Ectodermal cell (in vitro differentiated cells): Measurements from ENCODE around the gene NES.
A peak's percentile ranks its signal among the peaks of the same experiment; 100 is the strongest.

Experiments
- H3K27ac ChIP-seq: 2 replicates; pipeline ENCODE4 v1.7.0; 2013; ENCODE audit warnings: mild to moderate bottlenecking, low read depth, low read length; ENCODE audit not compliant: insufficient read depth, poor library complexity, severe bottlenecking
- H3K27me3 ChIP-seq: 2 replicates; pipeline ENCODE4 v1.7.0; 2013; ENCODE audit warnings: mild to moderate bottlenecking, low read length; ENCODE audit not compliant: insufficient read depth, control insufficient read depth, poor library complexity, severe bottlenecking
- H3K36me3 ChIP-seq: one replicate; pipeline ENCODE4 v1.7.0; 2013; ENCODE audit warnings: low read length; ENCODE audit not compliant: control insufficient read depth, insufficient read depth
- H3K4me1 ChIP-seq: one replicate; pipeline ENCODE4 v1.7.0; 2013; ENCODE audit warnings: low read length; ENCODE audit not compliant: control insufficient read depth, insufficient read depth
- H3K4me3 ChIP-seq: 2 replicates; pipeline ENCODE4 v1.7.0; 2013; ENCODE audit warnings: low read depth, low read length, control low read depth; ENCODE audit not compliant: insufficient read depth
- H3K9me3 ChIP-seq: 2 replicates; pipeline ENCODE4 v1.7.0; 2013; ENCODE audit warnings: mild to moderate bottlenecking, low read length, moderate library complexity; ENCODE audit not compliant: control insufficient read depth
- WGBS, 2 experiments: methylation state at CpG; one replicate each; pipeline ENCODE4 v1.1.7; 2013; ENCODE audit warnings: missing lambda C conversion rate in 2 of 2; 5-methylcytosine and 5-hydroxymethylcytosine counted together

The NES gene

DNA sequence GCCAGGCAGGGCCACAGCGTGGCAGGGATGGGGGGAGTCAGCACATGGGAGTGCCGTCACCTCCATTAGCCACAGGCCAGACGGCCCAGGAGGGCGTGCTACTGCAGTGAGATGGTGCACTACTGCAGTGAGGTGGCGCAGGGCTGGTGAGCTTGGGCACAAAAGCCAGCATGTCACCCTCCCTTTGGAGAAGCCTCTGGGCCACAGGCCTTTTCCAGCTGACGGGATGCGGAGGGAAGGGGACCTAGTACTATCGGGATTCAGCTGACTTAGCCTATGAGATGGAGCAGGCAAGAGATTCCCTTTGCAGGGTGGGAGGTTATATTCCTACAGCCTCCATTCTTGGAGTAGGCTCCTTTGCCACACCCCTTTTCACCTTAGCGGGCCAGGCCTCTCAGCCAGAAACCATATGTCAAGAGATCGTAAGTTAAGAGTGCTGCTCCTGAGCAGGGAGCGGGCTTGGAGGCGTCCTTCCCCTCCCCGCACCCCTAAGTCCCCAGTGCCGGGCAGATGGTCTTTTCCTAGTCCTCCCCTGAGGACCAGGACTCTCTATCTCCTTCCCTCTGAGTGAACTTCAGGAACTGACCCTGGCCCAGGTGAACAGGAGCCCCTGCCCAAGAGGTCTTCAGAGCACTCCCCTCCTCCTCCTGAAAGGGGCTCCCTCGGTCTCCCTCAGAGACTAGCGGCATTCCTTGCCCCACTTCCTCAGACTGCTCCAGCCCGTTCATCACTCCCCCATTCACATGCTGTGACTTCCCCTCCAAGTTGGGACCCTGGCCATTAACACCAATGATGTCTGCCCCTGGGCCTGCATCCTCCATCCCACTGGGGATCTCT lies 8.2 kb downstream of the NES start:
- peak overlapping the region; percentile 38 for H3K27ac ChIP-seq
- no peaks in the 10 kb centered on the region for H3K27me3 ChIP-seq
- no peak overlapping the region for H3K4me3 ChIP-seq
- peaks cover 25% of the 10 kb centered on the region for H3K36me3 ChIP-seq
- WGBS, 2 experiments, result 37% methylated on average over 17 of the region's 17 CpGs
- no peaks in the 10 kb centered on the region for H3K9me3 ChIP-seq
- H3K4me1 ChIP-seq, result peaks cover 73% of the 10 kb centered on the region

DNA sequence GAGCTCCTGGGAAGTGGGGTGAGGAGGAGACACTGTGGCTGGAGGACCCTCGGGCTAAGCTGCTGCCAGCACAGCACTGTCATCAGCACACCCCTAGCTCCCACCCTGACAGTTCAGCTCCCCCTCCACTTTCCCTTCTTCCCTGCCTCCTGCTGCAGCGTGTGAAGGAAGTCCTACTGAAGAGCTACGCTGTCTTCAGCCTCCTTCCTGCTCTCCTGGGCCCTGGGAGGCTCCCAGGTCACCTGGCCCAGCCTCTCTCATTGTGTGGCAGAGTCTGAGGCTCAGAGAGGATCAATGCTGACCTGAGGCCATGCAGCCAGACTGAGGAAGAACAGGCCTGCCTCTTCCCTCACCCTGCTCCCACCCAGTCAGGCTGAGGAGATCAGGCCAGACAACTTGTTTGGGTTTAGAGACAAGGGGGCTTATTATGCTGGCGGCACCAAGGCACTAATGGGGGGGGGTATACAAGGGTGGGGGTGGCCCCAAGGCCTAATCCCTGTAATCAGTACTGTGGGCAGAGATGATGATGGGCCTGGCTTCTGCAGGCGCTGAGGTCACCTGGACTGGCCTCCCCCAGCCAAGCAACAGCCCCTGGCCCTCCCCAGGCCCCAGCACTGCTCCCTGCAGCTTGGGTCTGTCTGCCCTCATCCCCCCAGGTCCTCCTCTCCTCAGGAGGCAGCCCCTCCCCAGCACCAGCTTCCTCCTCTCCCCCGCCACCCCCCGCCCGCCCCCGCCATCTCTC lies 9.1 kb downstream of the NES start:
- Histone ChIP-seq H3K9me3 (no peaks in the 10 kb centered on the region), H3K4me3 (no peak overlapping the region), H3K27me3 (no peaks in the 10 kb centered on the region), H3K36me3 (peaks cover 23% of the 10 kb centered on the region), H3K27ac (no peak overlapping the region), H3K4me1 (peaks cover 78% of the 10 kb centered on the region)
- 42 to 46% methylated on average over 5 to 8 of the region's 9 CpGs for WGBS, 2 experiments

DNA sequence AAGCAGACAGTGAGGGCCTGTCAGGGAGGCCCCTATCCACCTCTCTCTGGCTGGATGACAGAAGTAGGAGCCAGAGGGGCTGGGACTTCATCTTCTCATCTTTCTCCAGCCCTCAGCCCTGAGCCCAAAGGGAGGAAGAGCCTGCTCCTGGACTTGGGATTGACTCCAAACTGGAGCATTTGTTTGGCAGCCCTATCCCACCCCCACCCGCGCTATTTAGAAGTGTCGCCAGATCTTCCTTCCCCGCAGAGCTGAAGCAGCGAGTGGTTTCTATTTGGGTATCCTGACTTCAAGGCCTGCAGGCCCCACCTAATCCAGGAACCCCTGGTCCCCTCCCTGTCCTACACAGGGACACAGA lies 9.6 kb downstream of the NES start:
- 46 to 47% methylated on average over 5 of the region's 5 CpGs for WGBS, 2 experiments
- peaks cover 17% of the 10 kb centered on the region for H3K36me3 ChIP-seq
- no peak overlapping the region for H3K4me3 ChIP-seq
- no peaks in the 10 kb centered on the region for H3K27me3 ChIP-seq
- peaks cover 78% of the 10 kb centered on the region for H3K4me1 ChIP-seq
- no peaks in the 10 kb centered on the region for H3K9me3 ChIP-seq
- no peak overlapping the region for H3K27ac ChIP-seq

DNA sequence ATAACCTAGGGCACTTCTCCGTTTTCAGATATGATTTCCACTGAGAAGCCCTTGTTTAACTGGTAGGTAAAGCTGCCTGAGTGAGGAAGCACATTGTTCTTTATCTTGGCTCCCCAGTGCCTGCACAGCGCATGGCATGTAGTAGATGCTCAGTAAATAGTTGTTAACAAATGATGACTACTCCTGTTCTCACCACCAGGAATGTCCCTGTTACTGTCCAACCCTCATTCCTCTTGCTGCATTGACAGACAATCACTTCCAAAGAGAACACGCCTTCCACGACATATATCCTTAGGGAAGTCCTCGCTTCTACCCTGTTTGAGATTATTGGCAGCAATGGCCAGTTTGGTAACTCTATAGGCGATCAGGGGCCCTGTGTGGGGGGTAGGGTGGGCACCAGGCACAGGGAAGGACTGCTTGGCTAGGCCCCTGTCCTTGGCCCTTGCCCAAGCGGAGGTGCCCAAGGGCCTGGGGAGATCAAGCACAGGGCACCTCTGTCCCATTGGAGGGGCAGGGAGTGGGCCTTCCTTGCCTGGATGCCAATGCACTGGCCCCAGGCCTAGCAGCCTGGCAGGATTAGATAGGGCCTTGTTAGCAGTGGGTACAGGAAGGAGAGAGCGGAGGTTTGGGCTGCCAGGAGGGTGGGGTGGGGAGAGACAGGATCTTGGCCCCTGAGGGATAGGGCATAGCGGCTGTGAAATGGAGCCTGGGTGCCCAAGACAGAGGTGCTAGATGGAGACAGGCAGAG lies 10.2 kb downstream of the NES start:
- Histone ChIP-seq H3K36me3 (peaks cover 12% of the 10 kb centered on the region), H3K4me1 (peaks cover 81% of the 10 kb centered on the region), H3K9me3 (no peaks in the 10 kb centered on the region), H3K27ac (no peak overlapping the region), H3K27me3 (no peaks in the 10 kb centered on the region), H3K4me3 (no peak overlapping the region)
- 93 to 95% methylated on average over 9 of the region's 9 CpGs for WGBS, 2 experiments

DNA sequence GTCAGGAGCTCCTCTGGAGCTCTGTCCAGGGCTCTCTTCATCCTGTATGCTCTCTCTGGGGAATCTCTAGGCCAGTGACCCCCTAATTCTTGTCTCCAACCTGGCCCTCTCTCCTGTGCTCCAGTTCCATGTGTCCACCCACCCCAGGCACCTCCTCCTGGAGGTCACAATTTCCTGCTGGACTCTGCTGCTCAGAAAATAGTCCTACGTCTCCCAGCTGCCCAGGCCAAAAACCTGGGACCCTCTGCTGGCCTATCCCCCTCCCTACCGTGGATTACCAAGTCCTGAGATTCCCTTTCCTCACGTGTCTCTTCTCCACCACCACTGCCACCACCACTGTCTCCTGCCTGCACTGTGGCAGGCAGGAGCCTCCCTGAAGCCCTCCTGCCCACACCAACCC lies 11.7 kb downstream of the NES start:
- Histone ChIP-seq H3K9me3 (no peaks in the 10 kb centered on the region), H3K4me1 (peaks cover 83% of the 10 kb centered on the region), H3K27me3 (no peaks in the 10 kb centered on the region), H3K27ac (peak overlapping the region; percentile 27), H3K4me3 (no peak overlapping the region), H3K36me3 (no peaks in the 10 kb centered on the region)
- WGBS, 2 experiments, result 62% methylated on average over 3 of the region's 3 CpGs

DNA sequence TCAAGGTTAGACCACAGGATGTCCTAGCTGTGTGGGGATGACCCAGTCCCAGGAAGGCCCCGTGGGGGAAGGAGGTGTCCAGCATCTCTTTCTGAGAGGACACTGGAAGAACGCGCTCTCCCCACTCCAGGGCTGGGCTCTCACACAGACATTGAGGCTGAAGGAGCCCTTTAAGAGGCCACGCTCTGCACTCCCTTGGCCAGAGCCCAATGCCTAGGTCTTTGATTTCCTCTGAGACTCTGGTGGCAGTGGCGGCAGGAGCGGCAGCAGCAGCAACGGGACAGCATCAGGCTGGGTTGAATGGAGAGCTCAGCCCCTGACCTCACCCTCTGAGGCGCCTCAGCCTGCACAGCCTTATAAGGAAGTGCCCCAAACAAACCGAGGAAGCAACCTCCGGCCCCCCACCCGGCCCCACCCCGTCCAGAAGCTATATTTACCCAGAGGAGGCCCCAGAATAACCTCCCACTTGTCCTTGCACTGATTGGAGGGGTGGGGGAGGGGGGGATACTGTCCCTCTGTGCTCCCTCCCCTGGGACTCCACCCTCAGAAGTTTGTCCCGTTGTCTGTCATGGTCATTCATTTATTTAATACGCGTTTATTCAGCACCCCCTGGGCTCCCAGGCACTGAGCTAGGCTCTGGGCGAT lies 12.3 kb downstream of the NES start:
- Histone ChIP-seq H3K4me1 (peaks cover 78% of the 10 kb centered on the region), H3K9me3 (no peaks in the 10 kb centered on the region), H3K27ac (peak overlapping the region; percentile 88), H3K36me3 (no peaks in the 10 kb centered on the region), H3K4me3 (no peak overlapping the region), H3K27me3 (no peaks in the 10 kb centered on the region)
- whole genome bisulfite sequencing, 2 experiments, result 28 to 31% methylated on average over 15 of the region's 16 CpGs

DNA sequence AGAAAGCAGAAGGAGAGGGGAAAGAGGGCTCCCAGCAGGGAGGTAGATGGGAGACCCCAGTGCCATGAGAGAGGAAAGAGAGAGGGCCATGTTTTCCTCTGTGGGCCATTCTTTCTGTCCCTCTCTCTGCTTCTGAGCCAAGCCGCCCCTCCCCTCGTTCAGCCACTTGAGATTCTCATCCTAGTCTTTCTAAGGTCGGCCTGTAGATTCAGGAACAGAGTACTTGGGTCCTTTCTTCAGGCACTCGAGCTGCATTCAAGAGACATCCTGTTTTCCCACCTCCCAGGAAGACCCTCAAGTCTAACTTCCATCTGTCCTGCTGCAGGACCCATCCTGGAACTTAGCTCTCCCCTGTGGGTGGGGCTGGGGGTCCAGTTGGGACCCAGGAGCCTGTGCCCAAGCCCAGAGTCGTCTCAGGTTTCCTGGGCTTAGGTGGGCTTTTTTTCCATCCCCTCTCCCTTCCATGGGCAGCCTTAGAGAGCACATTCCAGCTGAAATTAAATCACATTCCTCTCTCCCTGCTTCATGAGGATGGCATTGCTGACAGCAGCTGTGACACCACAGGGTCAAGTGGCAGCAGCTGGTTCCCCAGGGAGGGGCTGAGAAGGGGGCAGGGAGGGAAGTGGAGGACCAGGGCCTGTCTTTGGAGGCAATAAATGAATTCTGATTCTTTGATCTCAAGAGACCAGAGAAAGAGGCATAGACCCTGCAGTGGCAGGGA lies 13.0 kb downstream of the NES start:
- WGBS, 2 experiments, result 32 to 40% methylated on average over 5 of the region's 5 CpGs
- H3K27me3 ChIP-seq, result peaks cover 6% of the 10 kb centered on the region
- no peaks in the 10 kb centered on the region for H3K9me3 ChIP-seq
- no peak overlapping the region for H3K4me3 ChIP-seq
- peak overlapping the region; percentile 88 for H3K27ac ChIP-seq
- no peaks in the 10 kb centered on the region for H3K36me3 ChIP-seq
- H3K4me1 ChIP-seq, result peaks cover 71% of the 10 kb centered on the region

DNA sequence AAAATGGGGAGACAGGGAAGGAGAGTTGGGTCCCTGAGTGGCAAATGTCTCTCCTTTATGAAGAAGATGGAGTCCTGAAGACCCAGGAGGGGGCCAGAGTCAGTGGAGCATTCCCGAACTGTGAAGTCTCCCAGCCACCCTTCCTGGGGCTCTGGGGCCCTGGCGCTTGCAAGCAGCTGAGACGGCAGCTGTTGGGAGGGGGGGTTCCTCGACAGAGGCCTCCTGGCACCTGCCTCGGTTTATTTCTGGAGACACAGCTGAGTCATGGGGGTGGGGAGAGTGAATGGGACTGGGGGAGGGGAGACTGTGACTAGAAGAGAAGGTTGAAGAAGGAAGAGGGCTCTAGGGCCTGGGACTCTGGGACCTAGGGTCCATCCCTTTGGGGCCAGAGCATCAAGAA lies 14.0 kb downstream of the NES start:
- Histone ChIP-seq H3K27me3 (peaks cover 16% of the 10 kb centered on the region), H3K4me3 (no peak overlapping the region), H3K36me3 (no peaks in the 10 kb centered on the region), H3K4me1 (peaks cover 62% of the 10 kb centered on the region), H3K9me3 (no peaks in the 10 kb centered on the region), H3K27ac (no peak overlapping the region)
- WGBS, 2 experiments, result 42 to 45% methylated on average over 5 of the region's 5 CpGs

DNA sequence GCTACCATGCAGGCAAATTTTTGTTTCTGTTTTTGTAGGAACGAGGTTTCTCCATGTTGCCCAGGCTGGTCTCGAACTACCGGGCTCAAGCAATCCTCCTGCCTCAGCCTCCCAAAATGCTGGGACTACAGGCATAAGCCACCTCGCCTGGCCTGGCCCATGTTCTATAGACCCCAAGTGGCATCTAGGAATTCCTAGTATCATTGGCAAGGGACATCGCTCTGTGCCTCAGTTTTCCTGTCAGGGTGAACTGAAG lies 14.5 kb downstream of the NES start:
- Histone ChIP-seq H3K27ac (no peak overlapping the region), H3K36me3 (no peaks in the 10 kb centered on the region), H3K9me3 (no peaks in the 10 kb centered on the region), H3K4me1 (peaks cover 59% of the 10 kb centered on the region), H3K4me3 (no peak overlapping the region), H3K27me3 (peaks cover 21% of the 10 kb centered on the region)
- 93 to 95% methylated on average over 5 of the region's 5 CpGs for WGBS, 2 experiments
